Stimulated activated CD4-positive, alpha-beta T cell treated with anti-CD3 and anti-CD28 coated beads, TNF-alpha, amount 100 ng/mL, for 4 hours (primary cell): ENCODE results near the gene ZNF672.
"Not testable (repeated sequence)": the region's sequence is repeated elsewhere in the genome, so short reads cannot be mapped to it uniquely, and the experiment has no call there.

Experiments
- DNase-seq, 3 experiments: peaks; one replicate each; pipeline ENCODE4 v3.0.0-alpha.2; 2020; ENCODE audit warnings: low read depth in 3 of 3

Gene ZNF672

GRCh38 chr1:248812736-248813425, 25.1 kb upstream of the ZNF672 start:
- no peak for DNase-seq

- DNase-seq: no peak
These were observed 24.5 kb upstream of the ZNF672 start for GRCh38 chr1:248813546-248813945.

GRCh38 chr1:248814351-248814750, 23.7 kb upstream of the ZNF672 start:
- DNase-seq: no peak

GRCh38 chr1:248815407-248816034, 22.5 kb upstream of the ZNF672 start:
- no peak for DNase-seq

GRCh38 chr1:248816042-248816851, 21.8 kb upstream of the ZNF672 start:
- no peak for DNase-seq

- no peak for DNase-seq
These were observed 21.0 kb upstream of the ZNF672 start for GRCh38 chr1:248817065-248817464.

- DNase-seq: no peak
These were observed 19.3 kb upstream of the ZNF672 start for GRCh38 chr1:248818505-248819374.

- DNase-seq: no peak
These were observed 17.9 kb upstream of the ZNF672 start for GRCh38 chr1:248820041-248820585.

GRCh38 chr1:248821101-248821500, 16.9 kb upstream of the ZNF672 start:
- DNase-seq: no peak

GRCh38 chr1:248821641-248822040, 16.4 kb upstream of the ZNF672 start:
- no peak for DNase-seq

- DNase-seq: no peak
These were observed 15.6 kb upstream of the ZNF672 start for GRCh38 chr1:248822148-248823032.

GRCh38 chr1:248823517-248824001, 14.5 kb upstream of the ZNF672 start:
- no peak for DNase-seq

- no peak for DNase-seq
These were observed 13.7 kb upstream of the ZNF672 start for GRCh38 chr1:248824301-248824700.

- no peak for DNase-seq
These were observed 13.3 kb upstream of the ZNF672 start for GRCh38 chr1:248824701-248825100.

- DNase-seq: no peak
These were observed 12.9 kb upstream of the ZNF672 start for GRCh38 chr1:248825136-248825535.

- DNase-seq: peak in 1 of 3 experiments; percentile 18
These were observed 12.5 kb upstream of the ZNF672 start for GRCh38 chr1:248825573-248825908.

GRCh38 chr1:248825909-248826760, 11.9 kb upstream of the ZNF672 start, which contains the start of gene SH3BP5L:
TSS of gene SH3BP5L (minus strand) at chr1:248825915. CDS start at chr1:248824935, 980 bp downstream.
- peak; percentile 71 to 83 (median 82) for DNase-seq

GRCh38 chr1:248828845-248829244, 9.2 kb upstream of the ZNF672 start:
- no peak for DNase-seq

GRCh38 chr1:248830718-248831017, 7.4 kb upstream of the ZNF672 start:
- DNase-seq: not testable (repeated sequence)
